Central memory CD8-positive, alpha-beta T cell (primary cell): ENCODE results near the gene SSBP3.
A peak's percentile ranks its signal among the peaks of the same experiment; 100 is the strongest.

Experiments used
- ATAC-seq: fragments of 150-1000 bp; cut with Tn5 transposase; replicated peaks from 2 replicates; pipeline ENCODE4 v1.10.0; 2022; ENCODE audit warnings: mild to moderate bottlenecking, moderate FRiP score, moderate number of reproducible peaks; ENCODE audit not compliant: poor library complexity, severe bottlenecking; ENCODE audit errors: extremely low read depth
- DNase-seq, 2 donors: peaks; one replicate each; pipeline ENCODE4 v3.0.0; 2021; ENCODE audit warnings: low spot score in 2 of 2
- H3K27ac Mint-ChIP-seq: one replicate; pipeline ENCODE4 v1.8.0; 2022; ENCODE audit warnings: low read depth, mild to moderate bottlenecking, moderate library complexity, mixed read lengths
- H3K27me3 Mint-ChIP-seq: one replicate; pipeline ENCODE4 v1.8.0; 2022; ENCODE audit warnings: mixed read lengths
- H3K36me3 Mint-ChIP-seq: one replicate; pipeline ENCODE4 v1.8.0; 2022; ENCODE audit warnings: mild to moderate bottlenecking, moderate library complexity, mixed read lengths; ENCODE audit not compliant: insufficient read depth
- H3K4me1 Mint-ChIP-seq: one replicate; pipeline ENCODE4 v1.8.0; 2022; ENCODE audit warnings: mixed read lengths
- H3K4me3 Mint-ChIP-seq: one replicate; pipeline ENCODE4 v1.8.0; 2022; ENCODE audit warnings: mild to moderate bottlenecking, moderate library complexity, mixed read lengths
- H3K9me3 Mint-ChIP-seq: one replicate; pipeline ENCODE4 v1.8.0; 2022; ENCODE audit warnings: mixed read lengths

Gene SSBP3

GRCh38 chr1:54272134-54272533, 134.1 kb downstream of the SSBP3 start:
- DNase-seq: no peak
- H3K36me3 Mint-ChIP-seq: peaks cover 9% of the 10 kb centered on the region
- H3K27ac Mint-ChIP-seq: no peak overlapping the region
- no peak overlapping the region for H3K4me3 Mint-ChIP-seq
- no peaks in the 10 kb centered on the region for H3K9me3 Mint-ChIP-seq
- H3K4me1 Mint-ChIP-seq: peaks cover 61% of the 10 kb centered on the region
- no peaks in the 10 kb centered on the region for H3K27me3 Mint-ChIP-seq
- ATAC-seq: no peak

- Mint-ChIP-seq H3K4me1 (peaks cover 58% of the 10 kb centered on the region), H3K36me3 (peaks cover 9% of the 10 kb centered on the region), H3K4me3 (no peak overlapping the region), H3K27me3 (no peaks in the 10 kb centered on the region), H3K9me3 (no peaks in the 10 kb centered on the region), H3K27ac (no peak overlapping the region)
- ATAC-seq (no peak), DNase-seq (no peak)
Observed at GRCh38 chr1:54271341-54271740, 134.9 kb downstream of the SSBP3 start.

GRCh38 chr1:54270543-54270942, 135.7 kb downstream of the SSBP3 start:
- Mint-ChIP-seq H3K4me1 (peaks cover 55% of the 10 kb centered on the region), H3K36me3 (peaks cover 9% of the 10 kb centered on the region), H3K4me3 (no peak overlapping the region), H3K9me3 (no peaks in the 10 kb centered on the region), H3K27ac (no peak overlapping the region), H3K27me3 (no peaks in the 10 kb centered on the region)
- DNase-seq: no peak
- no peak for ATAC-seq

GRCh38 chr1:54268762-54269297, 137.4 kb downstream of the SSBP3 start:
- peak overlapping the region; percentile 59 for H3K27ac Mint-ChIP-seq

GRCh38 chr1:54267815-54268761, 138.1 kb downstream of the SSBP3 start:
- Mint-ChIP-seq H3K4me1 (peaks cover 63% of the 10 kb centered on the region), H3K27ac (peak overlapping the region; percentile 59), H3K36me3 (peaks cover 5% of the 10 kb centered on the region), H3K27me3 (no peaks in the 10 kb centered on the region), H3K9me3 (no peaks in the 10 kb centered on the region), H3K4me3 (no peak overlapping the region)
- DNase-seq (no peak), ATAC-seq (no peak)

More at GRCh38 chr1:54268762-54269297, 137.4 kb downstream of the SSBP3 start:
- no peaks in the 10 kb centered on the region for H3K9me3 Mint-ChIP-seq
- ATAC-seq (no peak), DNase-seq (no peak)
- no peaks in the 10 kb centered on the region for H3K27me3 Mint-ChIP-seq
- H3K4me1 Mint-ChIP-seq: peaks cover 59% of the 10 kb centered on the region
- peaks cover 3% of the 10 kb centered on the region for H3K36me3 Mint-ChIP-seq
- H3K4me3 Mint-ChIP-seq: no peak overlapping the region

- Mint-ChIP-seq H3K36me3 (peaks cover 5% of the 10 kb centered on the region), H3K9me3 (no peaks in the 10 kb centered on the region), H3K4me3 (no peak overlapping the region), H3K4me1 (peaks cover 62% of the 10 kb centered on the region), H3K27me3 (no peaks in the 10 kb centered on the region), H3K27ac (no peak overlapping the region)
- ATAC-seq (no peak), DNase-seq (no peak)
Observed at GRCh38 chr1:54266908-54267307, 139.3 kb downstream of the SSBP3 start.

GRCh38 chr1:54266195-54266594, 140.0 kb downstream of the SSBP3 start:
- no peak overlapping the region for H3K4me3 Mint-ChIP-seq
- no peaks in the 10 kb centered on the region for H3K27me3 Mint-ChIP-seq
- no peaks in the 10 kb centered on the region for H3K9me3 Mint-ChIP-seq
- peaks cover 56% of the 10 kb centered on the region for H3K4me1 Mint-ChIP-seq
- ATAC-seq (no peak), DNase-seq (no peak)
- H3K36me3 Mint-ChIP-seq: peaks cover 5% of the 10 kb centered on the region
- H3K27ac Mint-ChIP-seq: no peak overlapping the region

GRCh38 chr1:54265659-54266058, 140.5 kb downstream of the SSBP3 start:
- ATAC-seq (no peak), DNase-seq (no peak)
- Mint-ChIP-seq H3K9me3 (no peaks in the 10 kb centered on the region), H3K36me3 (peaks cover 5% of the 10 kb centered on the region), H3K4me1 (peaks cover 56% of the 10 kb centered on the region), H3K27me3 (no peaks in the 10 kb centered on the region), H3K27ac (no peak overlapping the region), H3K4me3 (no peak overlapping the region)

- Mint-ChIP-seq H3K27me3 (no peaks in the 10 kb centered on the region), H3K4me1 (peaks cover 60% of the 10 kb centered on the region), H3K27ac (peak overlapping the region; percentile 80), H3K9me3 (no peaks in the 10 kb centered on the region), H3K4me3 (no peak overlapping the region), H3K36me3 (peaks cover 7% of the 10 kb centered on the region)
- DNase-seq (no peak), ATAC-seq (no peak)
Observed at GRCh38 chr1:54265126-54265525, 141.1 kb downstream of the SSBP3 start.

- Mint-ChIP-seq H3K36me3 (peaks cover 7% of the 10 kb centered on the region), H3K9me3 (no peaks in the 10 kb centered on the region), H3K27ac (no peak overlapping the region), H3K27me3 (no peaks in the 10 kb centered on the region), H3K4me1 (peaks cover 54% of the 10 kb centered on the region), H3K4me3 (no peak overlapping the region)
- ATAC-seq (no peak), DNase-seq (no peak)
Observed at GRCh38 chr1:54263601-54264226, 142.5 kb downstream of the SSBP3 start.

- ATAC-seq: no peak
- peaks cover 55% of the 10 kb centered on the region for H3K4me1 Mint-ChIP-seq
- DNase-seq: no peak
- no peak overlapping the region for H3K4me3 Mint-ChIP-seq
- H3K27ac Mint-ChIP-seq: peak overlapping the region; percentile 32
- no peaks in the 10 kb centered on the region for H3K9me3 Mint-ChIP-seq
- H3K27me3 Mint-ChIP-seq: no peaks in the 10 kb centered on the region
- peaks cover 7% of the 10 kb centered on the region for H3K36me3 Mint-ChIP-seq
Observed at GRCh38 chr1:54262244-54262643, 143.9 kb downstream of the SSBP3 start.

- Mint-ChIP-seq H3K9me3 (no peaks in the 10 kb centered on the region), H3K4me3 (no peak overlapping the region), H3K4me1 (peaks cover 54% of the 10 kb centered on the region), H3K27me3 (no peaks in the 10 kb centered on the region), H3K27ac (peak overlapping the region; percentile 53), H3K36me3 (peaks cover 8% of the 10 kb centered on the region)
- ATAC-seq (no peak), DNase-seq (no peak)
Observed at GRCh38 chr1:54260810-54261209, 145.4 kb downstream of the SSBP3 start.
